Gastrocnemius medialis (tissue), 4 donors: Measurements from ENCODE around the gene KRTAP10-2. TPM values are rescaled to one million over a fixed set of nuclear protein-coding genes. Genes with fewer than 3 reads are reported as not detected.
"Not testable (repeated sequence)": the region's sequence is repeated elsewhere in the genome, so short reads cannot be mapped to it uniquely, and the experiment has no call there.

ENCODE experiments used
- ATAC-seq, 2 donors: fragments of 150-250 bp; one replicate each; pipeline ENCODE4 v1.9.1; 2016
- DNase-seq, 2 donors: peaks; one replicate each; pipeline ENCODE4 v3.0.0-alpha.2; 2019
- H3K27ac ChIP-seq, 4 donors: fragments of 200-600 bp; sonication (generic); 1 replicate in 1 of 4; 2 replicates in 3 of 4; pipeline ENCODE4 v1.5.1; 2016 to 2018; ENCODE audit warnings: mild to moderate bottlenecking in 2 of 4, moderate library complexity in 1 of 4
- H3K27me3 ChIP-seq, 3 donors: fragments of 200-600 bp; sonication (generic) in 2 of 3; 1 replicate in 1 of 3; 2 replicates in 2 of 3; pipeline versions ENCODE4 v1.5.1 to v1.6.0; 2016 to 2019; ENCODE audit warnings: mild to moderate bottlenecking in 1 of 3, moderate library complexity in 1 of 3
- H3K36me3 ChIP-seq, 2 donors: fragments of 200-600 bp; sonication (generic) in 1 of 2; one replicate each; pipeline ENCODE4 v1.5.1; 2017 to 2018
- H3K4me1 ChIP-seq, 2 donors: fragments of 200-600 bp; sonication (generic) in 1 of 2; one replicate each; pipeline ENCODE4 v1.5.1; 2016 to 2017; ENCODE audit warnings: mild to moderate bottlenecking in 2 of 2
- H3K4me3 ChIP-seq, 4 donors: fragments of 200-600 bp; sonication (generic) in 3 of 4; 1 replicate in 1 of 4; 2 replicates in 3 of 4; pipeline ENCODE4 v1.5.1; 2016 to 2019; ENCODE audit warnings: mild to moderate bottlenecking in 2 of 4
- H3K9me3 ChIP-seq, 3 donors: fragments of 200-600 bp; sonication (generic) in 2 of 3; 1 replicate in 1 of 3; 2 replicates in 2 of 3; pipeline ENCODE4 v1.5.1; 2016 to 2019
- POLR2A ChIP-seq, 2 donors: fragments of 450-650 bp; IDR thresholded peaks; one replicate each; pipeline ENCODE4 v1.6.1; 2017; ENCODE audit warnings: antibody characterized with exemption in 2 of 2, mild to moderate bottlenecking in 2 of 2, moderate library complexity in 2 of 2
- in situ Hi-C, 4 donors: fragments of 200-750 bp; cut with MboI; loops; one replicate each; pipeline versions ENCODE4 v1.15.0 to v1.8.0; 2017; ENCODE audit warnings: low sequenced_read_pairs in 4 of 4
- intact Hi-C: fragments of 100-400 bp; cut with DNase I; formaldehyde crosslinking; loops from one replicate; pipeline ENCODE4 v1.15.1; 2023; ENCODE audit warnings: low total_unique reads
- total RNA-seq, 4 donors: library from RNA; depleted of rRNA; stranded (reverse); fragments of >200 nt; gene quantifications; one replicate each; pipeline versions ENCODE4 v1.1.0 to v1.2.3, GENCODE V29; 2016
- TF ChIP-seq, protein P1 (sequence below), 5 experiments: fragments of 450-650 bp in 3 of 5; fragments of 200-600 bp in 2 of 5; sonication (generic) in 2 of 5; IDR thresholded peaks in 4 of 5; conservative IDR thresholded peaks in 1 of 5; 1 replicate in 4 of 5; 2 replicates in 1 of 5; pipeline ENCODE4 v1.5.1; 2016 to 2019; ENCODE audit warnings: antibody characterized with exemption in 5 of 5, mild to moderate bottlenecking in 3 of 5, moderate library complexity in 3 of 5

The KRTAP10-2 gene
- total RNA-seq, 4 donors from 2014 or later: not detected

DNA sequence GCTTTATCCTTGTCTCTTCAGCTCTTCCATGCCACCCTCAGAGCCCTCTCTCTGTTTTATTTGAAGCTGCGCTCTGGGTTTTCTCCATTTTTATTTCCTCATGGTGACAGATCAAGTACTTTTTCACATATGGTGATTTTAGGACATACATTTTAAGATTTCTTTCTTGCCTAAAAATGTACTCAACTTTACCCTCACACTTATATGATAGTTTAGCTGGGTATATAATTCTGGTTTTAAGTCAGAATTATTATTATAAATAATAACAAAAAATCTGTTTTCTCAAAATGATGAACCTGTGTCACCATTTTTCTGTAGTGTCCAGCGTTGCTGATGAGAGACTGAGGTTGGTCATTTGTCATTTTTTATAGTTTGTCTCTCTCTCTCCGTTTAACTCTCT, 29.9 kb upstream of the KRTAP10-2 start:
- Histone ChIP-seq H3K9me3 (peaks cover 0 to 12% (median 0%) of the 10 kb centered on the region in 3 donors), H3K27ac (no peak overlapping the region), H3K27me3 (peaks cover 5 to 26% (median 9%) of the 10 kb centered on the region in 3 donors), H3K36me3 (no peaks in the 10 kb centered on the region), H3K4me3 (no peak overlapping the region), H3K4me1 (no peaks in the 10 kb centered on the region)
- no peak for TF ChIP-seq POLR2A (IDR thresholded peaks at IDR 0.05)
- TF ChIP-seq, protein P1, sequence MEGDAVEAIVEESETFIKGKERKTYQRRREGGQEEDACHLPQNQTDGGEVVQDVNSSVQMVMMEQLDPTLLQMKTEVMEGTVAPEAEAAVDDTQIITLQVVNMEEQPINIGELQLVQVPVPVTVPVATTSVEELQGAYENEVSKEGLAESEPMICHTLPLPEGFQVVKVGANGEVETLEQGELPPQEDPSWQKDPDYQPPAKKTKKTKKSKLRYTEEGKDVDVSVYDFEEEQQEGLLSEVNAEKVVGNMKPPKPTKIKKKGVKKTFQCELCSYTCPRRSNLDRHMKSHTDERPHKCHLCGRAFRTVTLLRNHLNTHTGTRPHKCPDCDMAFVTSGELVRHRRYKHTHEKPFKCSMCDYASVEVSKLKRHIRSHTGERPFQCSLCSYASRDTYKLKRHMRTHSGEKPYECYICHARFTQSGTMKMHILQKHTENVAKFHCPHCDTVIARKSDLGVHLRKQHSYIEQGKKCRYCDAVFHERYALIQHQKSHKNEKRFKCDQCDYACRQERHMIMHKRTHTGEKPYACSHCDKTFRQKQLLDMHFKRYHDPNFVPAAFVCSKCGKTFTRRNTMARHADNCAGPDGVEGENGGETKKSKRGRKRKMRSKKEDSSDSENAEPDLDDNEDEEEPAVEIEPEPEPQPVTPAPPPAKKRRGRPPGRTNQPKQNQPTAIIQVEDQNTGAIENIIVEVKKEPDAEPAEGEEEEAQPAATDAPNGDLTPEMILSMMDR (IDR thresholded peaks at IDR 0.05 in 4 of 5, conservative IDR thresholded peaks at IDR 0.05 in 1 of 5): no peak
- ATAC-seq (no peak), DNase-seq (no peak)
- intact Hi-C loops: no loop called here
- in situ Hi-C loops: no loop called here

DNA sequence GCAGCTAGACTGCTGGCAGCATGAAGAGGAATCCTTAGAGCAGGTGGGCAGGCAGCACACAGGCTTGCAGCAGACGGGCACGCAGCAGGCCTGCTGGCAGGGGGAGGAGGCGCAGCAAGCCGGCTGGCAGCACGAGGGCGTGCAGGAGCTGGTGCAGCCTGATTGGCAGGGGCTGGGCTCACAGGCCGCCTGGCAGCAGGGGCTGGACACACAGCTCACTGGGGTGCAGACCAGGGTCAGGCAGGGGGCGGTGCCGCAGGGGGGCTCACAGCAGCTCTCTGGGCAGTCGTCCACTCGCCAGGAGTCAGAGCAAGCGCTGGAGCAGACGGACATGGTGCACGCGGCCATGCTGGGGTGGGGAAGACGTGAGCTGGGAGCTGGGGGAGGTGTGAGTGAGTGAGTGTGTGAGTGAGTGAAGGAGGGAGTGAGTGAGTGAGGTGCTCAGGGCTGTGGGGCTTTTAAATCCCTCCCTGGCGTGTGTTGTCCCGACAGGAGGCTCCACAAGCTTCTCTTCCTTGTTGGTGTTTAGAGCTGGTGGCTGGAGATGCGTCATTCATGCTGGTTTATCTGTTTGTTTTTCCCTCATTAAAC, 29.0 kb upstream of the KRTAP10-2 start, which contains the start of gene KRTAP10-5:
KRTAP10-5 (minus strand) TSS at position 374 of the 591 bp plus-strand sequence; CDS start at position 348, 26 bp downstream.
- H3K4me3 ChIP-seq, ATAC-seq, H3K27ac ChIP-seq, H3K4me1 ChIP-seq, DNase-seq, in situ Hi-C loops, H3K36me3 ChIP-seq, intact Hi-C loops: not testable (repeated sequence)
- Histone ChIP-seq H3K27me3 (peaks cover 3 to 18% (median 5%) of the 10 kb centered on the region in 3 donors), H3K9me3 (peaks cover 0 to 12% (median 0%) of the 10 kb centered on the region in 3 donors)

DNA sequence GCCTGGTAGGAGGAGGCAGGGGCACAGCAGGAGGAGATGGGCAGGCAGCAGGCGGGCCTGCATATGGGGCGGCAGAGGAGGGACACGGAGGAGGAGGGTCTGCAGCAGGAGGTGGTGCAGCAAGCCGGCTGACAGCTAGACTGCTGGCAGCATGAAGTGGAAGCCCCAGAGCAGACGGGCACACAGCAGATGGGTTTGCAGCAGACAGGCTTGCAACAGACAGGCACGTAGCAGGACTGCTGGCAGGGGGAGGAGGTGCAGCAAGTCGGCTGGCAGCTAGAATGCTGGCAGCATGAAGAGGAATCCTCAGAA, 28.5 kb upstream of the KRTAP10-2 start:
- Histone ChIP-seq H3K27me3 (peaks cover 0 to 16% (median 5%) of the 10 kb centered on the region in 3 donors), H3K4me3 (no peak overlapping the region), H3K36me3 (no peaks in the 10 kb centered on the region), H3K9me3 (peaks cover 0 to 12% (median 0%) of the 10 kb centered on the region in 3 donors), H3K4me1 (no peaks in the 10 kb centered on the region), H3K27ac (no peak overlapping the region)
- in situ Hi-C loops: no loop called here
- no peak for ATAC-seq
- intact Hi-C loops: no loop called here
- no peak for DNase-seq
- TF ChIP-seq POLR2A (IDR thresholded peaks at IDR 0.05): no peak
- TF ChIP-seq, protein P1 (IDR thresholded peaks at IDR 0.05 in 4 of 5, conservative IDR thresholded peaks at IDR 0.05 in 1 of 5): no peak

DNA sequence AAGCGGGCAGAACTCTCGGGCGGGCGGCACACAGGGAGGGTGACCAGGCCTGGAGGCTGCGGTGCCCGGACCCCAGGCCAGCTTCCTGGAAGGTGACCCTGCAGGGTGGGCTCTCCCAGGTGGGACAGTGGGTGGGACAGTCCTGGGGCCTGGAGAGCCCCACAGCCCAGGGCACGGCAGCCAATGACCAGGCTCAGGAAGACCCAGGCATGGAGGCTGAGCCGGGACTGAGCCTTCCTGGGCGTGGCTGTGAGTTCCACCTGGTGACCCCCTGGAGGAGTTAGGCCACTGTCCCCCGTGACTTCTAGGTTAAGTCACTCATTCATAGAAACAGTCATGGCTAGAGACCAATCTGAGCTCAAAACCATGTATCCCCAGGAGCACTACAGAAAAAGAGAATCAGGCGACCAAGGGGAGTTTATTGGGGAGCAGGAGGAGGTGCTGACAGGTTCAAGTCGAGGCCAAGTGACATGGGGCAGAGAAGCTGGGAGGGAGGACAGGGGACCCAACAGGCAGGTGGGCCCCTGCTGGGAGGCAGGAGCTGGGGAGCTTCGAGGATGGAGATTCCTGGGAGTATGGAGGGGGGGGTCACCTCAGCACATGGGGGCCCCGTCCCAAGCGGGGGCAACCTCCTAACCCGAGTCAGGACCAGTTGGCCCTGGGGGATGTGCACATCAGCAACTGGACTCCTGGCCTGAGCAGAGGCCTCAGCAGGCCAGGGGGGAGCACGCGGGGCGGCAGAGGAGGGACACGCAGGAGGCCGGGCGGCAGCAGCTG, 27.9 kb upstream of the KRTAP10-2 start:
- TF ChIP-seq POLR2A (IDR thresholded peaks at IDR 0.05): no peak
- TF ChIP-seq, protein P1 (IDR thresholded peaks at IDR 0.05 in 4 of 5, conservative IDR thresholded peaks at IDR 0.05 in 1 of 5): no peak
- no peak overlapping the region for H3K27ac ChIP-seq
- ATAC-seq (no peak), DNase-seq (no peak)
- no peak overlapping the region for H3K4me3 ChIP-seq
- intact Hi-C loops: no loop called here
- peaks cover 0 to 12% (median 0%) of the 10 kb centered on the region in 3 donors for H3K9me3 ChIP-seq
- H3K27me3 ChIP-seq: peaks cover 0 to 19% (median 5%) of the 10 kb centered on the region in 3 donors
- no peaks in the 10 kb centered on the region for H3K36me3 ChIP-seq
- no peaks in the 10 kb centered on the region for H3K4me1 ChIP-seq
- in situ Hi-C loops: no loop called here

DNA sequence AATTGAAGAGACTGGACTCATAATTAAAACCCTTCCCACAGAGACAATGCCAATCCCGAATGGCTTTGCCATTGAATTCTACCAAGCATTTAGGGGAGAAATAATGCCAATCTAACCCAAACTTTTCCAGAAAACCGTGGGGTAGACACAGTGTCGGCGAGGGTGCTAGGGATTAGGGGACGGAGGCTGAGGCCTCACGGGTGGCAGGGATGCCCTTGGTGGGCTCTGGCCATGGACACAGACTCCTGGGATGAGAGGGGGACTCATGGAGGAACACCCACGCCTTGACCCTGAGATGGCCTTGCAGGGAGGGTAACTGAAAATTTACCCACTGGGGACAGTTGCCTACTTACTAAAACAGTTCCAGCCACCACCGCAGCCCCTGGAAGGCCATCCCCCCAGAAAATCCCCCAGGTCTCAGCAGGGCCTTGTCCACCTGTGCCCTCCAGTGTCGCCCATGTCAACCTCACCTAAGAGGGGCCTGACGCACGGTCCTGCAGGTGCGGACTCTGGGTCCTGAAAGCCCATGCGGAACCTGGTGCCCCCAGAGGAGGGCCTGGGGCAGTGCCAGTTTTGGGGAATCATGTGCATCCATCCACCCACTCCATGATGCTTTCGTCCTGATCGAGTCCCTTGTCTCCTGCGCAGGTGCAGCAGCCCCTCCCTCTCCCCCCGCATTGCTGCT, 27.2 kb upstream of the KRTAP10-2 start:
- Histone ChIP-seq H3K9me3 (peaks cover 0 to 12% (median 0%) of the 10 kb centered on the region in 3 donors), H3K27ac (no peak overlapping the region), H3K4me3 (no peak overlapping the region), H3K4me1 (no peaks in the 10 kb centered on the region), H3K27me3 (peaks cover 0 to 19% (median 5%) of the 10 kb centered on the region in 3 donors), H3K36me3 (no peaks in the 10 kb centered on the region)
- in situ Hi-C loops: no loop called here
- TF ChIP-seq POLR2A (IDR thresholded peaks at IDR 0.05): no peak
- intact Hi-C loops: no loop called here
- no peak for ATAC-seq
- no peak for DNase-seq
